ENCODE measurements around the gene MAGI2.

MAGI2 gene

DNA sequence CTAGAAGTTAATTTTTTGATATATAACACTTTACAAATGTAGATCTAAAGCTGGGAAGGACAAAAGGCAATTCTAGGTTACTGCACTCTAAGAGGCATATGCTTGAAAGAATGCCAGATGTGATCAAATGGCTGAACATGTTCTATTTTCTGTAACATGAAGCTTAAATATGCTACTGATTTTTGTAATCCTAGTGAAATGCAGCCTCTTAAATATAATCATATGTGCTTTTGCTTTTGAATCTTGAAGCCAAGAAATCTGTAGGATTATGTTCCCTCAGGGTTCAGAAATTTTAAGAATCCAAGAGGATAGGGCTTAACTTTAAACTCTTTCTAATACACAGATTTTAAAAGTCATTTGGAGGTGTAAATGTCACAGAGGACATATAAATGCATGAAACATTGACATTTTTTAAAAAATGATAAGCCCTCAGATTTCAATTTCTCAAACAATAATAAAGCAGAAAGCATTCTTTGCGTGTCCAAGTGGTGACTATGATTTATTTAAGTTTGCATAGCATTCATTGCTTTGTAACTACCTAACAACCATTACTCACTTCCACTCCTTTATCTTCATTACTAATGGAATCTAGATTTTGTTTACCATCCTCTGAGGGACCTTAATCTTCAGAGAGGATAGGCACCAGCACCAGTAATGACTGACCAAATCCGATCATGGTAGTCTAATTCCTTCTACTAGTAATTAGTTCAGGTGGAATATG, 170.4 kb downstream of the MAGI2 start:
- TF ChIP-seq, protein P1, sequence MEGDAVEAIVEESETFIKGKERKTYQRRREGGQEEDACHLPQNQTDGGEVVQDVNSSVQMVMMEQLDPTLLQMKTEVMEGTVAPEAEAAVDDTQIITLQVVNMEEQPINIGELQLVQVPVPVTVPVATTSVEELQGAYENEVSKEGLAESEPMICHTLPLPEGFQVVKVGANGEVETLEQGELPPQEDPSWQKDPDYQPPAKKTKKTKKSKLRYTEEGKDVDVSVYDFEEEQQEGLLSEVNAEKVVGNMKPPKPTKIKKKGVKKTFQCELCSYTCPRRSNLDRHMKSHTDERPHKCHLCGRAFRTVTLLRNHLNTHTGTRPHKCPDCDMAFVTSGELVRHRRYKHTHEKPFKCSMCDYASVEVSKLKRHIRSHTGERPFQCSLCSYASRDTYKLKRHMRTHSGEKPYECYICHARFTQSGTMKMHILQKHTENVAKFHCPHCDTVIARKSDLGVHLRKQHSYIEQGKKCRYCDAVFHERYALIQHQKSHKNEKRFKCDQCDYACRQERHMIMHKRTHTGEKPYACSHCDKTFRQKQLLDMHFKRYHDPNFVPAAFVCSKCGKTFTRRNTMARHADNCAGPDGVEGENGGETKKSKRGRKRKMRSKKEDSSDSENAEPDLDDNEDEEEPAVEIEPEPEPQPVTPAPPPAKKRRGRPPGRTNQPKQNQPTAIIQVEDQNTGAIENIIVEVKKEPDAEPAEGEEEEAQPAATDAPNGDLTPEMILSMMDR (IDR thresholded peaks at IDR 0.05; ENCODE audit: low read depth, low read length, missing control alignments), result no peak
- in situ Hi-C loops (cut with HindIII; ENCODE audit: low sequenced_read_pairs), result no loop called here
- no peak overlapping the region for H3K4me3 ChIP-seq (ENCODE audit: low read depth, low read length)
- DNase-seq (ENCODE audit: low read depth), result no peak

DNA sequence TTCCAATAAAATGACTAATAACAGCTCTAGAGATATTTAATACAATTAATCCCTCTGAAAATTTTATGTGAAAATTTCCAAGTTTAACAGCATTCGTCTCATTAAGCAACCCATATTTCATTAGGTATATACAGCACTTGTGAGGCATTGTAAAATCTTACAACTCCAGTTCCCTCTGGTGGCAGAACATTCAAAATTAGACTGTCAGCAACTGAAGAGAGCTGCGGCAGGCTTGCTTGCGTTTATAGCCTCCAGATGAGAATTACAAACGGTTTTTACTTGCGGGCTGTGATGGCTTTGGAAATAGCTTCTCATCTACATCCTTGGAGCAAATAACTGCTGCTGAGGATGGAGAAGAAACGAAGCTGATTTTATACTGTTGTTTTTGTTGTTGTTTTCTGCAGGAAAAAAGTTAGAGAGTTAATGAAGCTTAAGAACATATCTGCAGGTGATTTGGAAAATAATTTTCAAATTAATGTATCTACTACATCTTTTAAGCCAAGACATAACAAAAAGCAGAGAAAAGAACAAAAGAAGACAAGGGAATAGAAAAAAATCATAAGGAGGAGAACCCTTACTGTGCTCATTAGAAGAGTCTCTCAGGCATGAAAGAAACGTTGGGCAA, 171.3 kb downstream of the MAGI2 start:
- no peak overlapping the region for H3K4me3 ChIP-seq (ENCODE audit: low read depth, low read length)
- TF ChIP-seq, protein P1 (IDR thresholded peaks at IDR 0.05; ENCODE audit: low read depth, low read length, missing control alignments), result peak; percentile 56
- in situ Hi-C loops (cut with HindIII; ENCODE audit: low sequenced_read_pairs), result no loop called here
- DNase-seq (ENCODE audit: low read depth), result peak; percentile 60

DNA sequence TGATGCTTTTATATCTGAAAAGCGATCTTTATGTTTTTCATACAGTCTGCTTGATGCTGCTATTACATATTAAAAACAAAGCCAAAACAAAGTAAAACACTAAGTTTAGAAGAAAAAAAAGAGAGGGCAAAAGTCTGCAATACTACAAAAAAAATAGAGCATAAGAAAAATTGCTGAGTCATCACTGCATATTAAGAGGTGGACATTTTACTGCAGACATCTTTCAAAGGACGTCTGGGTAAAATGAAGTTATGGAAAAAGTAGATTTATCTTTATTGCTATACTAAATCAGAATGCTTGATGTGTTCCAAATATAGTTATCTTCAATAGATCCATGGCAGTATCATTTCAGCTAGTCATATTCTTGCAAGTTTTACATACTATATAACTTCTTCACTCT, 172.0 kb downstream of the MAGI2 start:
- no peak overlapping the region for H3K4me3 ChIP-seq (ENCODE audit: low read depth, low read length)
- DNase-seq (ENCODE audit: low read depth), result no peak
- TF ChIP-seq, protein P1 (IDR thresholded peaks at IDR 0.05; ENCODE audit: low read depth, low read length, missing control alignments), result no peak
- in situ Hi-C loops (cut with HindIII; ENCODE audit: low sequenced_read_pairs), result no loop called here

DNA sequence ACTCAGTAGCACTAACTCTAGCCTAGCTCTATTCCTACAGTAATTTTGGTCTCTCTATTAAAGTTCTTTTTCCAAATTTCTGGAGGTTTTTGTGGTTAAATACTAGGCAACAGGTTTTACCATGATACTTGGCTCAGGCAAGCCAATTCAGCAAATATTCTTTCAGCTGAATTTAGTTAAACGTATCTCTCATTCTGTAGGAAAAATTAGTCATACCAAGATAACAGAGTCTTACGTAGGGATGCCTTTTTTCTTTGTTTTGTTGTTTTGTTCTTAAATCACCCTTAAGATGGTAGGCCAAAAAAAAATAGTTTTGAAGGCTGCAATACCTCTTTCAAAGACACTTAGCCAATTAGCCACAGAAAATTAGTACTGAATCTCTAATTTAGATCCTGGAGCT, 180.5 kb downstream of the MAGI2 start:
- no peak for DNase-seq (ENCODE audit: low read depth)
- in situ Hi-C loops (cut with HindIII; ENCODE audit: low sequenced_read_pairs), result no loop called here
- no peak overlapping the region for H3K4me3 ChIP-seq (ENCODE audit: low read depth, low read length)
- TF ChIP-seq, protein P1 (IDR thresholded peaks at IDR 0.05; ENCODE audit: low read depth, low read length, missing control alignments), result no peak

DNA sequence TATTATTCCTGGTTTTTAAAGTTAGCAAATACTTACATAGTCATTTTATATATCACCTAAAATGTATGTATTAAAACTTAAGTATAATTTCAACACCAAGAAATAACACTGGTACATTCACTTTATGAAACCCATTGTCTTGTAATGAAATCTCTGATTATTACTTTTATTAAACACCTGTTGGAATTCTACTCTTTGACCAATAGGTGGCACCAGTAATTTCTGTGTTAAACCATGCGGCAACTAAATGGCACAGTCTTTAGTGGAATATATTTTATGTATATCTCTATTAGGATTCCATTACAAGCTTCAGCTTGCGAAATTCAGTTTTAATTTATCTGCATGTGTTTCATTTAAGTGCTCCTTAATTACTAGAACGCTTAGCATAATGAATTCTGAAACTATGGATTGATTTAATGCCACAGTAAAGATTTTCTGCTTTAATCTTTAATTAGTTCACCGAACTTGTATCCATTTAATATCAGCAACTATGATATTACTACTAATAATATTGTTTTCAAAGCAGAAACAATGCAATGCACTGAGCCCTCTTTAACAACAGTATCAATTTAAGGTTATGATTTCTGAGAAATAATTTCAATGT, 181.3 kb downstream of the MAGI2 start:
- TF ChIP-seq, protein P1 (IDR thresholded peaks at IDR 0.05; ENCODE audit: low read depth, low read length, missing control alignments), result peak; percentile 37
- H3K4me3 ChIP-seq (ENCODE audit: low read depth, low read length), result no peak overlapping the region
- DNase-seq (ENCODE audit: low read depth), result no peak
- in situ Hi-C loops (cut with HindIII; ENCODE audit: low sequenced_read_pairs), result no loop called here

DNA sequence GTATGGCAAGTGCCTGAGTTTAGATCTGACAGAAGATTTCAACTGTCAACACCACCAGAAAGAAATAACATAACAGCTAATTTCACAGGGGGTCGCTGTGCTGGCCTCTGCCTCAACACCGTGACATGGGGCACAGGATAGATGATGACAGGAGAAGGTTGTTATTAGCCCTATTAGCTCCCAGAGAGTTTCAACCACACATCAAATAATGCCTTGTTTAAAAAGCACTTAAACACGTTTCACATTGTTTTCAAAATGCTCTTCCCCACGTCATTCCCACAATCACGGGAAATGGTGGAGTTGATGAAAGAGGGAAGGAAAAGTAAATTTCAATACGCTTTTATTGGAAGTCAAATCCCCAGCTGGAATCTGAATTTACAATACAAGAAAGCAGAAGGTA, 184.7 kb downstream of the MAGI2 start:
- no peak overlapping the region for H3K4me3 ChIP-seq (ENCODE audit: low read depth, low read length)
- TF ChIP-seq, protein P1 (IDR thresholded peaks at IDR 0.05; ENCODE audit: low read depth, low read length, missing control alignments), result no peak
- DNase-seq (ENCODE audit: low read depth), result no peak
- in situ Hi-C loops (cut with HindIII; ENCODE audit: low sequenced_read_pairs), result no loop called here

All from astrocyte of the cerebellum (primary cell).